Body of pancreas (tissue), 4 donors: ENCODE measurements around the gene GALNT12.

ENCODE experiments used
- CTCF ChIP-seq, 7 experiments: fragments of 450-650 bp in 4 of 7; fragments of 200-600 bp in 3 of 7; sonication (generic) in 3 of 7; IDR thresholded peaks; one replicate each; pipeline ENCODE4 v1.5.1; 2016 to 2019; ENCODE audit warnings: antibody characterized with exemption in 7 of 7
- POLR2A ChIP-seq, 3 donors: fragments of 450-650 bp; IDR thresholded peaks; one replicate each; pipeline ENCODE4 v1.6.1; 2016; ENCODE audit warnings: antibody characterized with exemption in 3 of 3, mild to moderate bottlenecking in 2 of 3

- TF ChIP-seq CTCF (IDR thresholded peaks at IDR 0.05) (no peak), POLR2A (IDR thresholded peaks at IDR 0.05) (no peak)
These were observed 80.5 kb downstream of the GALNT12 start for GRCh38 chr9:98887918-98888510.
